Measurements from ENCODE around the gene KRT78. TPM values are rescaled to one million over a fixed set of nuclear protein-coding genes. Genes with fewer than 3 reads are reported as not detected.

Gene KRT78, protein sequence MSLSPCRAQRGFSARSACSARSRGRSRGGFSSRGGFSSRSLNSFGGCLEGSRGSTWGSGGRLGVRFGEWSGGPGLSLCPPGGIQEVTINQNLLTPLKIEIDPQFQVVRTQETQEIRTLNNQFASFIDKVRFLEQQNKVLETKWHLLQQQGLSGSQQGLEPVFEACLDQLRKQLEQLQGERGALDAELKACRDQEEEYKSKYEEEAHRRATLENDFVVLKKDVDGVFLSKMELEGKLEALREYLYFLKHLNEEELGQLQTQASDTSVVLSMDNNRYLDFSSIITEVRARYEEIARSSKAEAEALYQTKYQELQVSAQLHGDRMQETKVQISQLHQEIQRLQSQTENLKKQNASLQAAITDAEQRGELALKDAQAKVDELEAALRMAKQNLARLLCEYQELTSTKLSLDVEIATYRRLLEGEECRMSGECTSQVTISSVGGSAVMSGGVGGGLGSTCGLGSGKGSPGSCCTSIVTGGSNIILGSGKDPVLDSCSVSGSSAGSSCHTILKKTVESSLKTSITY
- total RNA-seq (not detected), polyA plus RNA-seq (ENCODE audit: insufficient read length in 6 of 6) (under 1 TPM in 3 of 6 donors, not detected in 3; 0.14 to 0.21 (median 0.14) TPM)
- long read RNA-seq, donor 1 = 0 reads
- long read RNA-seq, donor 2 = 0 reads
- long read RNA-seq, donor 3 = 0 reads
- long read RNA-seq, donor 4 = 0 reads
- long read RNA-seq, donor 5 = 0 reads
- long read RNA-seq, donor 6 = 0 reads
- long read RNA-seq, donor 7 = 0 reads
- long read RNA-seq, donor 8 = 0 reads
- long read RNA-seq, donor 9 = 0 reads
- long read RNA-seq, donor 10 = 0 reads
- long read RNA-seq, donor 11 = 0 reads
- long read RNA-seq, donor 12 = 0 reads

DNA sequence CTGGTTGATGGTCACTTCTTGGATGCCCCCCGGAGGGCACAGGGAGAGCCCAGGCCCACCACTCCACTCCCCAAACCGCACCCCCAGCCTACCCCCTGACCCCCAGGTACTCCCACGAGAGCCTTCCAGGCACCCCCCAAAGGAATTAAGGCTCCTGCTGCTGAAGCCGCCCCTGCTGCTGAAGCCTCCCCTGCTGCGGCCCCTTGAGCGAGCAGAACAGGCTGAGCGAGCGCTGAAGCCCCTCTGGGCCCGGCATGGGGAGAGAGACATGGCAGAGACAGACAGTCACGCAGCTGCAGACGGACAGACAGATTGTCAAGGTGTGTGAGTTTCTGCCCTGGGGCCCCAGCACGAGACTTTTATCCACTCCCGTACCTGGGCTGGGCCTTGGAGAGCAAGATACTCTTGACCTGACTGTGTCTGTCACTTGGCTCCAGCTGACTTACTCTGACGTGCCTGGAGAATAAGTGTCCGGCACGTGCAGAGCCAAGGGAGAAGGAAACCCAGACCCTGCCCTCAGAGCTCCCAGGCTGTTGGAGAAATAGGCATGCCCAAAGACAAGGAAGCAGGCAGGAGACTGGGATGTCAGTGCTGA is at the start of gene KRT78:
Gene KRT78 (minus strand): TSS at position 334 of the 595 bp plus-strand sequence. CDS start 64 bp downstream, at position 270.
- Histone ChIP-seq H3K4me1 (no peaks in the 10 kb centered on the region), H3K36me3 (no peaks in the 10 kb centered on the region), H3K9me3 (no peaks in the 10 kb centered on the region), H3K4me3 (no peak within 1 kb of the TSS), H3K27me3 (peaks cover 0 to 46% of the 10 kb centered on the region in 2 donors), H3K27ac (no peak within 1 kb of the TSS)
- peak; percentile 22 for ATAC-seq
- intact Hi-C loops (cut with DNase I) = no loop called here
- DNase-seq = peak in 1 of 4 donors; percentile 13
- TF ChIP-seq CTCF (IDR thresholded peaks at IDR 0.05) = no peak

DNA sequence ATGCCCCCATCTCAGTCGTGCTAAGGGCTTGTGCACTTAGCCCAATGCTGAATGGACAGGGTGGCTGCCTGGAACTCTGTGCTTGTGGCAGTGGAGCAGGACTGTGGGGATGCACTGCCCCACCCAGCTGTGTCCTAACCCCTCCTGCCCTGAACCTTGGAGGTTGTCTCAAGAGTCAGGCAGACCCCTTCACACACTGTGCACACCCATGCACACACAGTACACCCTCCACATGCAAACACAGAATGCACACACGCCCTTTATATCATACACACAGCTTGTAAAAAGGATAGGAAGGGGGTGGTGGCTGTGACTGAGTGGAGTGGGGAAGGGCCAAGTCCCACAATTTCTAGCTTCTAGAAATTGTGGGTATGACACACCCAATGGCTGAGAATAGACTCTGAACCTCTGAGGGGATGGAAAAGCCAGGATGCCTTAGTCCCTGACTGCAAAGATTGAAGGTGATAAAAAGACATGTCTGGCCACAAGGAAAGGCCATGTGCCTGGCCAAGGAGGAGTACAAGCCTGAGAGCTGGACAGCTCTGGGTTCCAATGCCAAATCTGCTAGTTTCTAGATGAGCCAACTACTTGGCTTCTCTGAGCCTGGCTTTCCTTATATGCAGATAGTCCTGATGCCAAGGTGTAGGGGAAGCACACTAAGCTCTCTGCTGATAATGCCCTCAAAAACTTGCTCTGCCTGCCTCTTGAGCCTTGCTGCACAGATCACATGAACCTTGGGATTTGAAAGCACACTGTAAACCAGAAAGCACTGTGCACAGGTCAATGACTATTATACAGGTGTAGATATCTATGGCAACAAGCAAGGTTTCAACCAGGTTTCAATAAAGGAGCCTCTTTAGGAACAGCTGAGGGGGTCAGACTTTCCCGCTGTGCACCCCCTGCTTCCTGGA is 47.7 kb upstream of the KRT78 start:
- no peak for TF ChIP-seq CTCF (IDR thresholded peaks at IDR 0.05)
- Histone ChIP-seq H3K4me1 (no peaks in the 10 kb centered on the region), H3K36me3 (peaks cover 0 to 29% of the 10 kb centered on the region in 2 donors), H3K27ac (no peak overlapping the region), H3K9me3 (no peaks in the 10 kb centered on the region), H3K4me3 (no peak overlapping the region), H3K27me3 (no peaks in the 10 kb centered on the region)
- DNase-seq (no peak), ATAC-seq (peak; percentile 41)
- intact Hi-C loops (cut with DNase I) = no loop called here

DNA sequence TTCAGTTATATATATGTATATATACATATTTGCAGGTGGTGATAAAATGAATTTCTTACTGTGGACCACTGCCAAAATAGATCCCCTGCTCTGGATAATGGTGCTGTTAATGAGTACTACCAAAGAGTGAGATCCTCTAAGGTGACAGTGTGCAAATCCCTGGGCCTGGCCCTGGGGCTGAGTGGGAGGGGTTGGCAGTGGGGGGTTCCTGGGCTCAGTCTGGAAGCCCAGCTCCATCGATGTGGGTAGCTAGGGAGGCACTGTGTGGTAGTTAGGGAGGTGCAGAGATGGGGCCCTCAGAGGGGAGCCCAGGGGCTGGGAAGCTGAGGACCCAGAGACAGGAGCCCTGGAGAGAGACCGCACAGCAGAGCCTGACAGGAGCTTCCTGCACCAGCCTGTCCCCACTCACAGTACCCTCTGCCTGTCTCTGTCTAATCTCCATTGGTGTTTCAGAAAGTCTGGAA is 47.0 kb upstream of the KRT78 start:
- no peak overlapping the region for H3K4me3 ChIP-seq
- H3K36me3 ChIP-seq = peaks cover 0 to 27% of the 10 kb centered on the region in 2 donors
- no peaks in the 10 kb centered on the region for H3K4me1 ChIP-seq
- H3K27ac ChIP-seq = peak overlapping the region in 1 of 2 donors; percentile 33
- H3K27me3 ChIP-seq = no peaks in the 10 kb centered on the region
- intact Hi-C loops (cut with DNase I) = no loop called here
- ATAC-seq (peak; percentile 21), DNase-seq (no peak)
- no peaks in the 10 kb centered on the region for H3K9me3 ChIP-seq
- TF ChIP-seq CTCF (IDR thresholded peaks at IDR 0.05) = no peak

GRCh38 chr12:52892974-52893373 is 44.2 kb upstream of the KRT78 start:
- H3K36me3 ChIP-seq = peaks cover 0 to 6% of the 10 kb centered on the region in 2 donors
- no peaks in the 10 kb centered on the region for H3K4me1 ChIP-seq
- no peak for TF ChIP-seq CTCF (IDR thresholded peaks at IDR 0.05)
- H3K27me3 ChIP-seq = no peaks in the 10 kb centered on the region
- H3K27ac ChIP-seq = no peak overlapping the region
- no peaks in the 10 kb centered on the region for H3K9me3 ChIP-seq
- H3K4me3 ChIP-seq = no peak overlapping the region
- ATAC-seq (no peak), DNase-seq (no peak)
- intact Hi-C loops (cut with DNase I) = no loop called here

All from left lung (tissue), 14 donors.